HG02840 (cell line): ENCODE results near the gene PHF21A.

Experiments used
- ATAC-seq: cut with Tn5 transposase; IDR thresholded peaks from one replicate; pipeline ENCODE4 v1.9.1; 2021; ENCODE audit warnings: mild to moderate bottlenecking, moderate library complexity, moderate number of reproducible peaks; ENCODE audit not compliant: unreplicated experiment, low FRiP score

The PHF21A gene

GRCh38 chr11:45925550-45925949, 195.7 kb downstream of the PHF21A start:
- no peak for ATAC-seq

GRCh38 chr11:45924927-45925326, 196.3 kb downstream of the PHF21A start:
- ATAC-seq, result no peak

- ATAC-seq, result no peak
Observed at GRCh38 chr11:45924036-45924915, 197.0 kb downstream of the PHF21A start.

- no peak for ATAC-seq
Observed at GRCh38 chr11:45922425-45923082, 198.7 kb downstream of the PHF21A start, which contains the start of gene LARGE2. LARGE2 (plus strand) TSS chr11:45922656; CDS start chr11:45922883, 227 bp downstream.

- ATAC-seq, result no peak
Observed at GRCh38 chr11:45921561-45922424, 199.5 kb downstream of the PHF21A start.

- no peak for ATAC-seq
Observed at GRCh38 chr11:45920531-45921477, 200.4 kb downstream of the PHF21A start.

GRCh38 chr11:45919806-45920530, 201.3 kb downstream of the PHF21A start:
- ATAC-seq, result no peak

- no peak for ATAC-seq
Observed at GRCh38 chr11:45918962-45919675, 202.1 kb downstream of the PHF21A start.

GRCh38 chr11:45918331-45918941, 202.8 kb downstream of the PHF21A start:
- no peak for ATAC-seq

- ATAC-seq, result peak; percentile 90
Observed at GRCh38 chr11:45917623-45918330, 203.5 kb downstream of the PHF21A start, which contains the start of gene PEX16. PEX16 (minus strand) TSS chr11:45917877; CDS start chr11:45917811, 66 bp downstream.

- peak; percentile 2 for ATAC-seq
Observed at GRCh38 chr11:45917286-45917622, 204.0 kb downstream of the PHF21A start.

GRCh38 chr11:45915446-45915845, 205.8 kb downstream of the PHF21A start:
- ATAC-seq, result no peak

- ATAC-seq, result no peak
Observed at GRCh38 chr11:45913942-45914635, 207.2 kb downstream of the PHF21A start.

- ATAC-seq, result no peak
Observed at GRCh38 chr11:45913514-45913913, 207.7 kb downstream of the PHF21A start.

- no peak for ATAC-seq
Observed at GRCh38 chr11:45910623-45911022, 210.6 kb downstream of the PHF21A start.

GRCh38 chr11:45909594-45910475, 211.4 kb downstream of the PHF21A start:
- no peak for ATAC-seq
